Immature natural killer cell (primary cell): ENCODE results near the gene PARG. TPM values are rescaled to one million over a fixed set of nuclear protein-coding genes. Genes with fewer than 3 reads are reported as not detected.
"Not testable (repeated sequence)": the region's sequence is repeated elsewhere in the genome, so short reads cannot be mapped to it uniquely, and the experiment has no call there.

Source experiments
- DNase-seq, 3 donors: peaks; one replicate each; pipeline ENCODE4 v3.0.0; 2022; ENCODE audit warnings: mixed read lengths in 1 of 3
- H3K27ac Mint-ChIP-seq, 6 donors: one replicate each; pipeline ENCODE4 v1.8.0; 2020; ENCODE audit warnings: mixed read lengths in 6 of 6, mild to moderate bottlenecking in 5 of 6, inconsistent platforms in 4 of 6, moderate library complexity in 3 of 6
- H3K27me3 Mint-ChIP-seq, 3 donors: one replicate each; pipeline ENCODE4 v1.8.0; 2020 to 2021; ENCODE audit warnings: low read depth in 3 of 3, mild to moderate bottlenecking in 3 of 3, mixed read lengths in 3 of 3, moderate library complexity in 3 of 3, inconsistent platforms in 1 of 3
- H3K36me3 Mint-ChIP-seq, 3 donors: one replicate each; pipeline ENCODE4 v1.8.0; 2020; ENCODE audit warnings: mixed read lengths in 3 of 3, inconsistent platforms in 2 of 3, mild to moderate bottlenecking in 2 of 3
- H3K4me1 Mint-ChIP-seq, 2 donors: one replicate each; pipeline ENCODE4 v1.8.0; 2020; ENCODE audit warnings: inconsistent platforms in 2 of 2, mild to moderate bottlenecking in 2 of 2, mixed read lengths in 2 of 2, moderate library complexity in 1 of 2
- H3K4me3 Mint-ChIP-seq, 5 donors: one replicate each; pipeline ENCODE4 v1.8.0; 2020; ENCODE audit warnings: mild to moderate bottlenecking in 5 of 5, mixed read lengths in 5 of 5, inconsistent platforms in 3 of 5, moderate library complexity in 3 of 5
- H3K9me3 Mint-ChIP-seq, 6 donors: one replicate each; pipeline ENCODE4 v1.8.0; 2020; ENCODE audit warnings: mild to moderate bottlenecking in 6 of 6, mixed read lengths in 6 of 6, inconsistent platforms in 4 of 6, moderate library complexity in 3 of 6
- polyA plus RNA-seq, 3 donors: library from polyadenylated mRNA; unstranded; fragments of 300-500 nt; fragmentation: Illumina TruSeq; gene quantifications; one replicate each; pipeline ENCODE4 v1.2.3, GENCODE V29; 2021

Gene PARG
- polyA plus RNA-seq, 3 donors from 2014 or later: 7.5 to 19.3 (median 9.1) TPM

GRCh38 chr10:49771046-49771445, 170.8 kb downstream of the PARG start:
- not testable (repeated sequence) for DNase-seq, H3K4me3 Mint-ChIP-seq, H3K9me3 Mint-ChIP-seq, H3K4me1 Mint-ChIP-seq, H3K27ac Mint-ChIP-seq, H3K36me3 Mint-ChIP-seq
- peaks cover 5 to 31% (median 8%) of the 10 kb centered on the region in 3 donors for H3K27me3 Mint-ChIP-seq

GRCh38 chr10:49769692-49770091, 172.1 kb downstream of the PARG start:
- peaks cover 5 to 26% (median 8%) of the 10 kb centered on the region in 3 donors for H3K27me3 Mint-ChIP-seq
- no peak for DNase-seq
- no peaks in the 10 kb centered on the region for H3K36me3 Mint-ChIP-seq
- no peaks in the 10 kb centered on the region for H3K4me1 Mint-ChIP-seq
- H3K4me3 Mint-ChIP-seq: no peak overlapping the region
- no peak overlapping the region for H3K27ac Mint-ChIP-seq
- peaks cover 0 to 6% (median under 1%) of the 10 kb centered on the region in 6 donors for H3K9me3 Mint-ChIP-seq

- H3K27ac Mint-ChIP-seq: no peak overlapping the region
- DNase-seq: no peak
- no peak overlapping the region for H3K4me3 Mint-ChIP-seq
- H3K9me3 Mint-ChIP-seq: peaks cover 0 to 6% (median 0%) of the 10 kb centered on the region in 6 donors
- H3K36me3 Mint-ChIP-seq: peaks cover 0 to 1% (median 0%) of the 10 kb centered on the region in 3 donors
- H3K4me1 Mint-ChIP-seq: no peaks in the 10 kb centered on the region
- H3K27me3 Mint-ChIP-seq: peaks cover 5 to 24% (median 8%) of the 10 kb centered on the region in 3 donors
These were observed 173.1 kb downstream of the PARG start for GRCh38 chr10:49768731-49769130.

- DNase-seq: no peak
- peaks cover 0 to 3% (median 0%) of the 10 kb centered on the region in 3 donors for H3K36me3 Mint-ChIP-seq
- no peak overlapping the region for H3K4me3 Mint-ChIP-seq
- peaks cover 0 to 6% (median 0%) of the 10 kb centered on the region in 6 donors for H3K9me3 Mint-ChIP-seq
- H3K27me3 Mint-ChIP-seq: peaks cover 5 to 28% (median 8%) of the 10 kb centered on the region in 3 donors
- no peak overlapping the region for H3K27ac Mint-ChIP-seq
- H3K4me1 Mint-ChIP-seq: no peaks in the 10 kb centered on the region
These were observed 173.5 kb downstream of the PARG start for GRCh38 chr10:49768329-49768728.

Other genes with a start within 250 kb of the PARG start
- gene OGDHL, start 179.7 kb downstream of the PARG start, polyA plus RNA-seq: not detected
- 10 to 100 TPM; 13.3 to 16.5 (median 14.1) TPM for gene TIMM23B, start within 50 bp of the PARG start, polyA plus RNA-seq
- 1 to 10 TPM in 1 of 3 donors, under 1 TPM in 2; 0.59 to 2.0 (median 0.63) TPM for gene AGAP6, start 46.4 kb upstream of the PARG start, polyA plus RNA-seq
- gene WASHC2A, start 125.9 kb upstream of the PARG start, polyA plus RNA-seq: 10 to 100 TPM in 2 of 3 donors, 1 to 10 TPM in 1; 9.5 to 34.0 (median 15.1) TPM